ENCODE measurements around the gene TRIM25. TPM values are rescaled to one million over a fixed set of nuclear protein-coding genes. Genes with fewer than 3 reads are reported as not detected.

Gene TRIM25
- total RNA-seq, 1 donor from 2014 or later = 71.4 TPM

- Mint-ChIP-seq H3K36me3 (ENCODE audit: low read depth) (peaks cover 5% of the 10 kb centered on the region), H3K9me3 (peaks cover 5% of the 10 kb centered on the region), H3K27me3 (no peaks in the 10 kb centered on the region), H3K27ac (no peak overlapping the region), H3K4me3 (no peak overlapping the region), H3K4me1 (peaks cover 2% of the 10 kb centered on the region)
- ChIA-PET CTCF (interaction anchor here (0.5 to 0.8 kb wide), 2 partner anchors 16 to 146 kb away, joined by 3 to 8 read pairs; no protein-coding TSS in a partner anchor), POLR2A (no interaction called here)
- intact Hi-C loops (cut with micrococcal nuclease) = no loop called here
- ATAC-seq (ENCODE audit: low read depth) (no peak), DNase-seq (no peak)
- TF ChIP-seq CTCF (IDR thresholded peaks at IDR 0.05) = no peak
Measured at GRCh38 chr17:56926270-56926669, 12.4 kb upstream of the TRIM25 start.

- no peak for TF ChIP-seq CTCF (IDR thresholded peaks at IDR 0.05)
- CTCF ChIA-PET = no interaction called here
Measured at GRCh38 chr17:56925088-56925487, 11.2 kb upstream of the TRIM25 start.

GRCh38 chr17:56919717-56920116 lies 5.9 kb upstream of the TRIM25 start:
- intact Hi-C loops (cut with micrococcal nuclease) = no loop called here
- Mint-ChIP-seq H3K4me1 (peaks cover 14% of the 10 kb centered on the region), H3K27ac (no peak overlapping the region), H3K36me3 (ENCODE audit: low read depth) (no peaks in the 10 kb centered on the region), H3K27me3 (no peaks in the 10 kb centered on the region), H3K4me3 (no peak overlapping the region), H3K9me3 (peaks cover 7% of the 10 kb centered on the region)
- ChIA-PET POLR2A (interaction anchor here (0.6 to 1.3 kb wide), 2 partner anchors 11 to 48 kb away, joined by 4 to 6 read pairs; no protein-coding TSS in a partner anchor), CTCF (no interaction called here)
- DNase-seq (no peak), ATAC-seq (ENCODE audit: low read depth) (no peak)
- no peak for TF ChIP-seq CTCF (IDR thresholded peaks at IDR 0.05)

More at GRCh38 chr17:56925088-56925487, 11.2 kb upstream of the TRIM25 start:
- Mint-ChIP-seq H3K27me3 (no peaks in the 10 kb centered on the region), H3K4me1 (peaks cover 2% of the 10 kb centered on the region), H3K27ac (no peak overlapping the region), H3K9me3 (no peaks in the 10 kb centered on the region), H3K36me3 (ENCODE audit: low read depth) (no peaks in the 10 kb centered on the region), H3K4me3 (no peak overlapping the region)
- POLR2A ChIA-PET = no interaction called here
- DNase-seq = no peak
- intact Hi-C loops (cut with micrococcal nuclease) = no loop called here
- ATAC-seq (ENCODE audit: low read depth) = no peak

GRCh38 chr17:56918916-56919315 lies 5.1 kb upstream of the TRIM25 start:
- ATAC-seq (ENCODE audit: low read depth) = no peak
- Mint-ChIP-seq H3K4me1 (peaks cover 19% of the 10 kb centered on the region), H3K27ac (no peak overlapping the region), H3K27me3 (no peaks in the 10 kb centered on the region), H3K4me3 (no peak overlapping the region), H3K36me3 (ENCODE audit: low read depth) (no peaks in the 10 kb centered on the region), H3K9me3 (peaks cover 7% of the 10 kb centered on the region)
- DNase-seq = no peak
- intact Hi-C loops (cut with micrococcal nuclease) = no loop called here
- no peak for TF ChIP-seq CTCF (IDR thresholded peaks at IDR 0.05)
- CTCF ChIA-PET = no interaction called here
- POLR2A ChIA-PET = interaction anchor here (1.3 kb wide), 1 partner anchor 11 kb away, joined by 4 read pairs; no protein-coding TSS in a partner anchor

- Mint-ChIP-seq H3K4me3 (no peak overlapping the region), H3K27me3 (no peaks in the 10 kb centered on the region), H3K27ac (no peak overlapping the region), H3K4me1 (peaks cover 19% of the 10 kb centered on the region), H3K36me3 (ENCODE audit: low read depth) (peaks cover 6% of the 10 kb centered on the region), H3K9me3 (peaks cover 7% of the 10 kb centered on the region)
- DNase-seq = no peak
- no peak for ATAC-seq (ENCODE audit: low read depth)
- ChIA-PET POLR2A (no interaction called here), CTCF (no interaction called here)
- intact Hi-C loops (cut with micrococcal nuclease) = no loop called here
- TF ChIP-seq CTCF (IDR thresholded peaks at IDR 0.05) = no peak
Measured at GRCh38 chr17:56917559-56918296, 3.9 kb upstream of the TRIM25 start.
